ENCODE results near the gene MOAP1.

Gene MOAP1

GRCh38 chr14:93133464-93133863 lies 51.2 kb downstream of the MOAP1 start:
- H3K9me3 Mint-ChIP-seq, result no peaks in the 10 kb centered on the region
- peak overlapping the region; percentile 23 for H3K27ac Mint-ChIP-seq
- no peaks in the 10 kb centered on the region for H3K4me1 Mint-ChIP-seq
- no peak overlapping the region for H3K4me3 Mint-ChIP-seq
- no peaks in the 10 kb centered on the region for H3K27me3 Mint-ChIP-seq
- no peaks in the 10 kb centered on the region for H3K36me3 Mint-ChIP-seq

- H3K27ac Mint-ChIP-seq, result no peak overlapping the region
- no peaks in the 10 kb centered on the region for H3K36me3 Mint-ChIP-seq
- no peaks in the 10 kb centered on the region for H3K4me1 Mint-ChIP-seq
- H3K9me3 Mint-ChIP-seq, result no peaks in the 10 kb centered on the region
- H3K27me3 Mint-ChIP-seq, result no peaks in the 10 kb centered on the region
- no peak overlapping the region for H3K4me3 Mint-ChIP-seq
Measured at GRCh38 chr14:93132472-93133065, 52.1 kb downstream of the MOAP1 start.
